ENCODE data around the gene TIMM23.

- TF ChIP-seq SRF (IDR thresholded peaks at IDR 0.05; ENCODE audit: low read depth) (no peak), POLR2A (IDR thresholded peaks at IDR 0.05; ENCODE audit: borderline replicate concordance, extremely low read depth, insufficient read depth, insufficient read length) (no peak), EGR1 (IDR thresholded peaks at IDR 0.05; ENCODE audit: low read depth) (no peak)
- TF ChIP-seq, protein P1, sequence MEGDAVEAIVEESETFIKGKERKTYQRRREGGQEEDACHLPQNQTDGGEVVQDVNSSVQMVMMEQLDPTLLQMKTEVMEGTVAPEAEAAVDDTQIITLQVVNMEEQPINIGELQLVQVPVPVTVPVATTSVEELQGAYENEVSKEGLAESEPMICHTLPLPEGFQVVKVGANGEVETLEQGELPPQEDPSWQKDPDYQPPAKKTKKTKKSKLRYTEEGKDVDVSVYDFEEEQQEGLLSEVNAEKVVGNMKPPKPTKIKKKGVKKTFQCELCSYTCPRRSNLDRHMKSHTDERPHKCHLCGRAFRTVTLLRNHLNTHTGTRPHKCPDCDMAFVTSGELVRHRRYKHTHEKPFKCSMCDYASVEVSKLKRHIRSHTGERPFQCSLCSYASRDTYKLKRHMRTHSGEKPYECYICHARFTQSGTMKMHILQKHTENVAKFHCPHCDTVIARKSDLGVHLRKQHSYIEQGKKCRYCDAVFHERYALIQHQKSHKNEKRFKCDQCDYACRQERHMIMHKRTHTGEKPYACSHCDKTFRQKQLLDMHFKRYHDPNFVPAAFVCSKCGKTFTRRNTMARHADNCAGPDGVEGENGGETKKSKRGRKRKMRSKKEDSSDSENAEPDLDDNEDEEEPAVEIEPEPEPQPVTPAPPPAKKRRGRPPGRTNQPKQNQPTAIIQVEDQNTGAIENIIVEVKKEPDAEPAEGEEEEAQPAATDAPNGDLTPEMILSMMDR (IDR thresholded peaks at IDR 0.05 in 2 of 3, conservative IDR thresholded peaks at IDR 0.05 in 1 of 3; ENCODE audit: borderline replicate concordance in 1 of 3, insufficient read depth in 1 of 3, low read depth in 2 of 3, low read length in 2 of 3), result no peak
These were observed 41.9 kb downstream of the TIMM23 start for GRCh38 chr10:46014206-46014605.
